HS-5 (cell line): ENCODE data around the gene MPDZ.

Experiments
- DNase-seq: peaks from one replicate; pipeline ENCODE4 v3.0.0-alpha.2; 2012; ENCODE audit warnings: low read depth

Gene MPDZ

DNA sequence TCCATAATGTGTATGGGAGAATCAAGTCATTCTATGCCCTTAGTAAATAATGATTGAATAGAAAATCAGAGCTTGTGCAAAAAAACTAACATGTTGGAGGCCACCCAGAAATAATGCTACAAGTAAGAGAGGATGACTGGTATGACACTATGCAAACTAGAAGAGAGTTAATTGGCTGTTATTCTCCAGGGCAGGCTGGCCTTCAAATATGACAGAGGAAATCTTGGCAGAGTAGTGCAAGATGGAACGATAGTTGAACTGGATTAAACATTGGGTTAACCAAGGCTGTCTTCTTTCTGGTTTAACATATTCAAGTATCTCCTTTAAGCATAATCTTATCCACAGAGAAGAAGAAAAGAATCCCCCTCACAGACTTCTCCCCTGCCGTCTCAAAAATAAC is 196.1 kb downstream of the MPDZ start:
- no peak for DNase-seq

DNA sequence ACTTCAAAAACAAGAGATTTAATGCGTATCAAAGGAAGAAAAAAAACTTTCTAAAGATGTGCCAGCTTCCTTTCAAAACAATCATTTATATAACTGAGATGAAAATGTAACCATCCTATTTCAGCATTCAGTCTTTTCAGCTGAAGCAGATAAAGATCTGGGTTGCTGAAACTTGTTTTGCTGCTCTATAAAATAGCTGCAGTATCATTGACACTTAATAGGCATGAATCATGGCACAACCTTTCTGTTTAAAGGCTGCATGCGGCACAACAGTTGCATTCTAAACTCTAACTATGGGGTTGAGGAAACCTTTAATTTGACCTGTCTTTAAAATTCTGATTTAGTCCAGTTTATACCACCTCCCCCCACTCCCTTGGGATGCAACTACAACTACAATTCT is 196.7 kb downstream of the MPDZ start:
- DNase-seq, result no peak

DNA sequence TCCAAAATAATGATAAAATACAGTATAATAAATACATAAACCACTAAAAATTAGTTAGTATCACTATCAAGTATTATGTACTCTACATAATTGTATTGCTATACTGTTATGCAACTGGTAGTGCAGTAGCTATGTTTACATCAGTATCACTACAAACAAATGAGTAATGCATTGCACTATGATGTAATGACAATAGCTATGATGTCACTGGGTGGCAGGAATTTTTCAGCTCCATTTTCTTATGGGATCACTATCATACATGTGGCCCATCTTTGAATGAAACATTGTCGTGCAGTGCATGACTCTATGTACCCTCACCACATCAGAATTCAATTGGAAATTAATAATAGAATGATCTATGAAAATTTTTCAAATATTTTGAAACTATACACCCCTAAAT is 201.3 kb downstream of the MPDZ start:
- no peak for DNase-seq

DNA sequence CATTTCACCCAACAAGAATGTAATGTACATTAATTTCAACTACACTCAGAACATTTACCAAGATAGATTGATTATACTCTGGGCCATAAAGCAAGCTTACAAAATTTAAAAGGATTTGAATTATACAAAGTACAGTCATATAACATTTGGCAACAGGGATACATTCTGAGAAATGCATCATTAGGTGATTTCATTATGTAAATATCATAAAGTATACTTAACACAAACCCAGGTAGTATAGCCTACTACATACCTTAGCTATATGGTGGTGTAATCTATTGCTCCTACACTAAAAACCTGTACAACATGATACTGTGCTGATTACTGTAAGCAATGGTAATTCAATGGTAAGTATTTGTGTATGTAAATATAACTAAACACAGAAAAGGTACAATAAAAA is 202.9 kb downstream of the MPDZ start:
- no peak for DNase-seq

GRCh38 chr9:13071921-13072320 is 207.6 kb downstream of the MPDZ start:
- DNase-seq, result no peak

- DNase-seq, result no peak
Observed at GRCh38 chr9:13070612-13071595, 208.6 kb downstream of the MPDZ start.

DNA sequence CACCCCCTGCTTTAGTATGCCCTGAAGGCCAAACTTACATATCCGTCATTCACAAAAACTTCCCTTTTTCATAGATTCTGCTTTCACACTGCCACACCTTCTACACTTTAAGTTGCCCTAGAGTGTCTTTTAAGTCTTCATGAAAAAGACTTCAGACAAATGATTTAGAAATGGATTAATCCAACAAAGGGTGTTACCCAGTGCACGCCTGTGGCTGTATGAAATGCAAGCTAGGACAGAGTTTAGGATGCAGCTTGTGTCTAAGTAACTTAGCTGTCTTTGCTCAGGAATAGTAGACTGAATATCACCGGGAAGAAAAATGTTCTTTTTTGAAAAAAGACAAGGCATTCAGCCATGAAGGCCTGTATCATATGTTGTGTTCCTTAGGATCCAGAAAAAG is 210.0 kb downstream of the MPDZ start:
- no peak for DNase-seq

DNA sequence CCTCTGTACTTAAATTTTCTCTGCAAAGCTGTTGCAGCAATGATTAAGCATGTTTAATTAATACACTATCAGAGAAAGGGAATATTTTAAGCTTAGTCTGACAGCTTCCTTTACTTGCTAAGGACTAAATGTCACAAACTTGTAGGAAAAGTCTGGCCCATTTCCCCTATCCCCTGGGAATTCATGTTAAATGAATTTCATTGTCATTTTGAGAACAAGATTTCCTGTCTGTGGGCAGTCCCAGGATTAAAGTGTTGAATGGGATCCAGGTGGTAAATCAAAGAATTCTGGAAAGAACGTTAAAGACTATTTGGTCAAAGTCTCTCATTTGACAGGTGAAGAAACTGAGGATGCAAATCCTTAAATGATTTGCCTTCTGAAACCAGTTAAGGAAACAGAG is 214.8 kb downstream of the MPDZ start:
- no peak for DNase-seq

- no peak for DNase-seq
Observed at GRCh38 chr9:13063880-13064459, 215.5 kb downstream of the MPDZ start.

GRCh38 chr9:13061390-13061789 is 218.1 kb downstream of the MPDZ start:
- DNase-seq, result no peak
